Measurements from ENCODE around the gene DGCR6L.
"Not testable (repeated sequence)": the region's sequence is repeated elsewhere in the genome, so short reads cannot be mapped to it uniquely, and the experiment has no call there.

DGCR6L gene

DNA sequence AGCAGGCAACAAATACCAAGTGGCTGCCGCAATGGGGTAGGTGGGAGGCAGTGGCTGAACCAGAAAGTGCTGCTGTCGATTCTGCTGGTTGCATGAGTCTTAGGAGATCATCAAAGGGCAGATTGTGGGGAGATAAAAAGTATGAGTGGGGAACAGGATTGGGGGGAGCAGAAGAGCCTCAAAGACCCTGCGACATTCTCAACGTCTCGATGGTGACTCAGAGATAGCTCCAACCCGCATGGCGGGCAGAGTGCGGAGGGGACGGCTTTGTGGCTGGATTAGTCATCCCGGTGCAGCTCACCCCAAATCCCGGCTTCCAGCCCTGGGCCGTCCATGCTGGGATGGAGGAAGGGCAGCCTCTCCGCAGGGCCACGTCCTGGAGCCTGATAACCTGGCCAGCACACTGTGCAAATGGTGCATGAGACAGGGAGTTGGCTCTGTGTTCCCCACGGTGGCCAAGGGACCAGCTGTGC is 40.2 kb downstream of the DGCR6L start:
- in situ Hi-C loops (cut with MboI; ENCODE audit: low sequenced_read_pairs, unreplicated experiment): no loop called here
- DNase-seq (ENCODE audit: low spot score): no peak
- TF ChIP-seq, protein P1, sequence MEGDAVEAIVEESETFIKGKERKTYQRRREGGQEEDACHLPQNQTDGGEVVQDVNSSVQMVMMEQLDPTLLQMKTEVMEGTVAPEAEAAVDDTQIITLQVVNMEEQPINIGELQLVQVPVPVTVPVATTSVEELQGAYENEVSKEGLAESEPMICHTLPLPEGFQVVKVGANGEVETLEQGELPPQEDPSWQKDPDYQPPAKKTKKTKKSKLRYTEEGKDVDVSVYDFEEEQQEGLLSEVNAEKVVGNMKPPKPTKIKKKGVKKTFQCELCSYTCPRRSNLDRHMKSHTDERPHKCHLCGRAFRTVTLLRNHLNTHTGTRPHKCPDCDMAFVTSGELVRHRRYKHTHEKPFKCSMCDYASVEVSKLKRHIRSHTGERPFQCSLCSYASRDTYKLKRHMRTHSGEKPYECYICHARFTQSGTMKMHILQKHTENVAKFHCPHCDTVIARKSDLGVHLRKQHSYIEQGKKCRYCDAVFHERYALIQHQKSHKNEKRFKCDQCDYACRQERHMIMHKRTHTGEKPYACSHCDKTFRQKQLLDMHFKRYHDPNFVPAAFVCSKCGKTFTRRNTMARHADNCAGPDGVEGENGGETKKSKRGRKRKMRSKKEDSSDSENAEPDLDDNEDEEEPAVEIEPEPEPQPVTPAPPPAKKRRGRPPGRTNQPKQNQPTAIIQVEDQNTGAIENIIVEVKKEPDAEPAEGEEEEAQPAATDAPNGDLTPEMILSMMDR (IDR thresholded peaks at IDR 0.05; ENCODE audit: borderline replicate concordance, control extremely low read depth, extremely low read depth, insufficient read depth, missing control alignments): no peak

DNA sequence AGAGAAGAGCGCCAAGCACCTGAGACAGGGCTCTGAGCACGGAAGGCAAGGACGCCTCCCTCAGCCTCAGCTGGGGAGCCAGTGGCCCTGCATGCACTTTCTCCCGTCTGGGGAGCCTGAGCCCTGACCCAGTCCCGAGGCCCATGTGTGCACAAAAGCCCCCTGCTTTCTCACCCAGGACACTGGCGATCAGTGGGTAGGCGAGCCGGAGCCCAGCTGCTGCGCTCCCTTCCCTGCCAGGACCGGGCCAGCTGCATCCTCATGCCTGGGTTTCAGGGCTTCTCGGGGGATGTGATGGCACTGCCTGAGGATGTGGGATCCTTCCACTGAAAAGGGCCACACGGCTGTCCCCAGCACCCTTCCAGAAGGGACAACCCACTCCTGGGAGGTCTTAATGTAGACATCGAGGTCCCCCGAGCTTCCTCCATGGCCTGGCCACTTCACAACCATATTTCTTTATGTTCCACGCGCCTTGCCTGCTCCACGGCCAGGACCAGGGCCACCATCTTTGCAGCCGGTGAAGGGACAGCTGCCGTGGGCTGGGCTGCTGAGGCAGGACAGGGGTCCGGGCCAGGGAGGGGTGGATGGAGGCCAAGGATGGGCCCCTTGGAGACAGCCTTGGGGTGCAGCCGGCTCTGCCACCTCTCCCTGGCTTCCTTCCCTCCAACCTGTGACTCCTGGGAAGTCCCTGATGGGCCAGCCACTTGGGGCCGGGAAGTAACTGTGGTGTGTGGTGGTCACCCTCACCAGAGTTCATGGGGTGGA is 41.0 kb downstream of the DGCR6L start:
- in situ Hi-C loops (cut with MboI; ENCODE audit: low sequenced_read_pairs, unreplicated experiment): not testable (repeated sequence)

DNA sequence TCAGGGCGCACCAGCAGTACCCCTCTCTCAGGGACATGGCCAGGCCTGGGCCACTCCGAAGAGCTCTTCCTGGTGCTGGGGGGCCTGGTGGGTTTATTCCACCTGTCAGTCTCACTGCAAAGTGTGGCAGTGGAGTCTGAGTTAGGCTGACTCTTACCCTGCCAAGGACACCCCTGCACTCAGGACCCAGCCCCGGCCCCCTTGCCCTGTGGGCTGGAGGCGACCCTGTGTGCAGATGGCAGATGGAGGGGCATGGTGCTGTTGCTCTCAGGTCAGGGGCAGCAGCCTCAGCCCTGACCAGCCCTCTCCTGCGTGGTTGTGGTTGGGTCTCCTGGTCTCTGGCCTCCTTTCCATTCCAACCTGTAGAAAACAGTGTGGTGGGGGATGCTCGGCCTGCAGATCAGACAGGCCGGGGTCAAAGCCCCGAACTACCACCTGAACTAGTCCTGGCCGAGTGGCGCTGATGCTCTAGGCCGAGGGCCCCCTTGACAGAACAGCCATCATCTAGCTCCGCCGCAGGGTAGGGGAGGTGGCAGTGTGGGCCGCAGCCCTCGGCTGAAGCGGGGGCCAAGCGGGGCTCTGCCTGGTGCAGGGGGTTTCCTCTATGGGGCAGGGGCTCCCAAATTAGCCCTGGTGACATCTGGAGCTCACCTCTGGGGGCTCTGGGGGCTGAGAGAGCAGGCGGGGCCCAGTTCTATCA is 41.8 kb downstream of the DGCR6L start:
- in situ Hi-C loops (cut with MboI; ENCODE audit: low sequenced_read_pairs, unreplicated experiment); DNase-seq (ENCODE audit: low spot score): not testable (repeated sequence)

More for the DNA sequence above, 41.0 kb downstream of the DGCR6L start:
- DNase-seq (ENCODE audit: low spot score): not testable (repeated sequence)

DNA sequence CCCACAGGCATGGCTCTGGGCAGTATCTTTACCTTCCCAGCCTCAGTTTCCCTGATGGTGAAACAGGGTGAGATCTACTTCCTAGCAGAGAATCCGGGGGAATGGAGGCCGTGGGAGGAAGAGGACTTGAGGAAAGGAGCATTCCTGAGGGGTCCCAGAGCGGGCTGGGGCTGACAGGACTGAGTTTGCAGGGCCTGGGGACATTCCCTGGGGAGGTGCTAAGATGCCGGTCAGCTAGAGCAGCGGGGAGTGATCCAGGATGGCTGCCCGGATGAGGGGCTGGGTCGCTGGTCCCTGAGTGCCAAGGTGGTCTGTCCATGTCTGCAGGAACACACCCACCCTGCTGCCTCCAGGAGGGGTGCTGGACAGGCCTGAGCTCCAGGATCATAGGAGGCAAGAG is 43.4 kb downstream of the DGCR6L start:
- TF ChIP-seq, protein P1 (IDR thresholded peaks at IDR 0.05; ENCODE audit: borderline replicate concordance, control extremely low read depth, extremely low read depth, insufficient read depth, missing control alignments): no peak
- no peak for DNase-seq (ENCODE audit: low spot score)
- in situ Hi-C loops (cut with MboI; ENCODE audit: low sequenced_read_pairs, unreplicated experiment): no loop called here

DNA sequence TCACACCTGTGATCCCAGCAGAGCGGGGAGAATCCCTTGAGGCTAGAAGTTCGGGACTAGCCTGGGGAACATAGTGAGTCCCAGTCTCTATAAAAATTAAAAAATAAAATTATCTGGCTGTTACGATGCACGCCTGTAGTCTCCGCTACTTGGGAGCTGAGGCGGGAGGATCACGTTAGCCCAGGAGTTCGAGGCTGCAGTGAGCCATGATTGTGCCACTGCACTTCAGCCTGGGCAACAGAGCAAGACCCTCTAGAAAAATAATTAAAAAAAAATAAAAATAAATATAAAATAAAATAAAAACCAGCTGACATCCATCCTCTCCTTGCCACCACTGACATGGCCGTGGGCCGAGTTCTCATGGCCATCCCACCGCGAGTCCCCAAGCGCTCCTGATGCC is 44.0 kb downstream of the DGCR6L start:
- no peak for DNase-seq (ENCODE audit: low spot score)
- TF ChIP-seq, protein P1 (IDR thresholded peaks at IDR 0.05; ENCODE audit: borderline replicate concordance, control extremely low read depth, extremely low read depth, insufficient read depth, missing control alignments): no peak
- in situ Hi-C loops (cut with MboI; ENCODE audit: low sequenced_read_pairs, unreplicated experiment): no loop called here

DNA sequence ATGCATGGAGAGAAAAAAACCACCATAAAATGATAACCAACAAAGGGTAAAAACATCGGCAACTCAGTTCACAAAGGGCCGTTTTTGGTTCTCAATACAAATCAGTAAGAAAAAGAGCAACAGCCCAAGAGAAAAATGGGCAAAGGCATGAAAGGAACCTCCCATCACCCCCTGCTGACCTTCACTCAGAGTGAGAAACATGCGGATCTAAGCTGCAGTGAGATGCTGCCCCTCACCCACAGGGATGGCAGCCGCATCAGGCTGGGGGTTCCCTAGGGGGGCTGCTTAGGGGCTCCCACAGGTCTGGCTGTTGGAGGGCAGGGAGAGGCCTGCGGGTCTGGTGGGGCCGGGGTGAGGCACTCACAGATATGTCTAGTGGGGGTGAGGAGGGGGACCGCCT is 44.5 kb downstream of the DGCR6L start:
- in situ Hi-C loops (cut with MboI; ENCODE audit: low sequenced_read_pairs, unreplicated experiment); DNase-seq (ENCODE audit: low spot score): not testable (repeated sequence)

DNA sequence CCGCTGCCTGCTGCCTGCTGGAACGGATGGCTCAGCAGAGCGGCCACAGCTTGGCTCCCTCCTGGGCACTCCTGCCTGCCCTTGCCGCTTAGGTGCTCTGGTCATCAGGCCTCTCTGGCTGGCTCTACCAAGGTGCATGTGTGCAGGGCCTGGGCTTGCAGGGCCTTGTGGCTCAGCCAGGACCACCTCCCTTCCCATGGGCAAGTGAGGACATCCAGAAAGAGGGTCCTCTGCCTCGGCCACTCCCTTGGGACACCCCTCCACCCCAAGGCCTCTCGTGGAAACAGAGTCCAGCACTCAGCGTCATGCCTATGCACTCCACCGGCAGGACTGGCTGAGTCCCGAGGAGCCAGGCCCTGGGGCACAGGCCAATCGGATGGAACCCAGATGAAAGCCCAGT is 45.5 kb downstream of the DGCR6L start:
- in situ Hi-C loops (cut with MboI; ENCODE audit: low sequenced_read_pairs, unreplicated experiment); DNase-seq (ENCODE audit: low spot score): not testable (repeated sequence)

DNA sequence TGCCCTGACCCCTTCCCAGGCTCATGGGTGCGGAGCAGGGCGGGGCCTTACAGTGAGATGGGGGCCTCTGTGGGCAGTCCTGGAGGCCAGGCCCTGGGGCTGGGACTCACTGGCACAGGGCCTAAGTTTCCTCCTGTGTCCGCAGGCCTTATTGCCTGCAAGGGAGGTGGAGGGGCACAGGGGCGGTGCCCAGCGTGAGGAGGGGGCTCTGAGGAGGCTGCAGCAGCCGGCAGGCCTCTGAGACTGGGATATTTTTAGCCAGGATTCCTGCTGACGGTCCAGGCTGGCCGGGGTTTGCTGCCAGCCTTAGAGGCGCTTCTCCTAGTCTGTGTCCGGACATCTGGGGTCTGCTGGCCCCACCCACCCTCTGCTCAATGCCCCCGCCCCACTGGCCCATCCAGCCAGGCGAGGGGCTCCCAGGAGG is 46.1 kb downstream of the DGCR6L start:
- DNase-seq (ENCODE audit: low spot score): no peak
- in situ Hi-C loops (cut with MboI; ENCODE audit: low sequenced_read_pairs, unreplicated experiment): no loop called here
- TF ChIP-seq, protein P1 (IDR thresholded peaks at IDR 0.05; ENCODE audit: borderline replicate concordance, control extremely low read depth, extremely low read depth, insufficient read depth, missing control alignments): no peak

Measured in GM13976 (cell line).